HG02623 (cell line): Measurements from ENCODE around the gene ZNF365.
"Not testable (repeated sequence)": the region's sequence is repeated elsewhere in the genome, so short reads cannot be mapped to it uniquely, and the experiment has no call there.

Experiments used
- ATAC-seq: cut with Tn5 transposase; IDR thresholded peaks from one replicate; pipeline ENCODE4 v1.9.1; 2021; ENCODE audit warnings: moderate library complexity; ENCODE audit not compliant: unreplicated experiment

ZNF365 gene

GRCh38 chr10:62377026-62377415, 2.9 kb downstream of the ZNF365 start:
- no peak for ATAC-seq

DNA sequence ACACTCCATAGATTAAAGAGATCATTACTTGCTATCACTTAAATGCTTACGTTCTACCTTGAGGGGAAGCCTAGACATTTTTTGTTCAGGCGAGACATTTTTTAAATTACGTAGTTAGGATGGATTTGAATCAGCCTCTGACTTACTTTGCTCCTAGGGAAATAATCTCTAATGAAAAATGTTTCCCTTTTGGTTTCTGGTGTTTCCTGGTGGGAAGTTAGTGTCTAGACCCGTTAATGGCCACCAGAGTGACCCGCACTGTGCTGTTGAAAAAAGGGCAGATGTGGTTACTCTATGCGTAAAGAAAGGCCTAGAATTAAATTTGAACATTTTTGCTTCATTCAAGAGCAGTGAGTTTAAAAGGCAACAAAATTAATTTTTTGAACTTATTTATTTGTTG, 3.8 kb downstream of the ZNF365 start:
- ATAC-seq: no peak

GRCh38 chr10:62378877-62379276, 4.7 kb downstream of the ZNF365 start:
- ATAC-seq: not testable (repeated sequence)

GRCh38 chr10:62379394-62379793, 5.2 kb downstream of the ZNF365 start:
- ATAC-seq: no peak

DNA sequence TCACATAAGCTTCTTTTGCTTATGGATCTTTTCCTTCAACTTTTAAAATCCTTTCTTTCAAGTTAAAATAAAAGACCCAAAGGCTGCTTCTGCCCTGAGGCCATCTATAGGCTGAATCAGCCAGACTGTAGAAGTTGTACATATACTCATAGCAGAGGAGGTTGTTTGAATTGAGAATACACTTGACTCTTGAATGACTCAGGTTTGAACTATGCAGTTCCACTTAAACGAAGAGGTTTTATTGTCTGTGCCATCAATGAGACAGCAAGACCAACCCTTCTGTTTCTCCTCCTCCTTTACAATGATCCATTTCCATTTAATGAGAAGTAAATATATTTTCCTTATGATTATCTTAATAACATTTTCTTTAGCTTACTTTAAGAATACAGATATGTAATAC, 5.8 kb downstream of the ZNF365 start:
- ATAC-seq: no peak

DNA sequence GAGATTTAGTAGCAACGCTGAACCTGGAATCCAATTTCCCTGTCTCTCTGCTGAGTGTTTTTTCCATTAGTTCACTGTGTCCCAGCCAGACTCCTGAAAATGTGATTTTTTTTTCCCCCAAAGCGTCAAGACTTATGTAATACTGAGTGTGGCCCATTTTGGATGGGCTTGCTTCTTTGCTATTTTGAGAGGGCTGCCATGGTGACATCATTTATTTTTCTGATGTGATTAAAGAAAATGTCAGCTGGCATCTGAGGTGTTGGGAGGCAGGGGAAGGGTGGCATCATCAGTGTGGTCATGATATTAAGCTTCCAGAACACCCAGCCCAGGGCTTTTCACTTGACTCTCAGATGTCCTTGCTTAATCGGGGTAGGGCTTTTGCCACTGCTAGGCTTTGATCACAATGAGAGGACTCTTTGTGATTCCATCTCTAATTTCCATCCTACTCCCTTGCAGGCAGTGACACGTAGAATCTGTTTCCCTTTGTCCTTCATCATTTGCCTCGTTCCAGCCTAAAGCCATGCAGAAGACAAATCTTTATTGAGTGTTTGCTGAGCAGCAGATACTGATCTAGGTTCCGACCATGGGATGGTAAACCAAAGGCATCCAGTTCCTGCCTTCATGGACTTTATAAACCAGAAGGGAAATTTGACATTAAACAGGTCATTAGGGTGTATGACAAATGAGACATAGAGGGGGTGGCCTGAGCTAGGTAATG, 7.4 kb downstream of the ZNF365 start:
- no peak for ATAC-seq

- ATAC-seq: no peak
These were observed 8.7 kb downstream of the ZNF365 start for GRCh38 chr10:62382831-62383230.

- ATAC-seq: no peak
These were observed 9.9 kb downstream of the ZNF365 start for GRCh38 chr10:62384057-62384446.

- no peak for ATAC-seq
These were observed 10.4 kb downstream of the ZNF365 start for GRCh38 chr10:62384447-62385081.

DNA sequence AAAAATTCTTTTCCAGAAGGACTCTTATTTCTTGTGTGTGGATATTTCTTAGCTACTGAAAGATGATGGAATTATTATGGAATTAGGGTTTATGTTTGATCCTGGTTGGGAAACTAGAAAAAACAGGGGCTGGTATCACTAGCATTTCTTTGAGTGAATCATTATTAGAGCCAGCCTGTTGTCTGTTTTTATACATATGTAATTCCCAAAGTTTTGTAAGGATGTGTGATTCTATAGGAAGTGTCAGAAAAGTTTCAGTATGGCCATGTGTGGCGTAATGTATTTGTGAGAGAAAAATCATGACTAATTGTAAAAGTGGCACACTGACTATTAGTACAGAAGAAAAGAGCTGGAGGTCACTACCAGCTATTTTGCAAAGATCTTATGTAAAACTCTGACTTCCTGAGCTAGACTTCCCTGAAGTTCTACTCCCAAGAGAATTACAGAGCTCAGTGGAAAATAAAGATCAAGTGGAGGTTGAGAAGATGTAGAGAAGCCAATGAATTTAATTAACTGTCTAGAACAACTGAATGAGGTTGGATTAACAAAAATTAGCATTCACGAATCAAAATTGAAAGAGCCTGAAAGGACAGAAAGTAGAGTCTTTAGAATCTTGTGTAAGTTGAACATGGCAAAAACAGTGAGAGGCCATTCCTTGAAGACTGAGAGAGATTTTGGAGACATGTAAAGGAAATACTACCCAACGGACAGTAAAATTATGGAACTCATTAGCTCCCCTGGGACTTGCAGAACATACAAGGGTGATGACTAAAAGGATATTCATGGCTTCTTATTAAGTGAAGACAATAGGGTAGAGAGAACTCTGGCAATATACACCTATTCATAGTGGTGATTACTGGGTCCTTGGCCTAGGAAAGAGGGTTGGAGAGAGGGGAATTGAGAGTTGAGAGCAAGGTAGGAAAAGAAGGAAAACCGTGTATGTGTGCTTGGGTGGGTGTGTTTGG, 12.5 kb downstream of the ZNF365 start:
- ATAC-seq: no peak

GRCh38 chr10:62388328-62388727, 14.2 kb downstream of the ZNF365 start:
- no peak for ATAC-seq

GRCh38 chr10:62390497-62391176, 16.5 kb downstream of the ZNF365 start:
- ATAC-seq: no peak

GRCh38 chr10:62393237-62393636, 19.1 kb downstream of the ZNF365 start:
- no peak for ATAC-seq

DNA sequence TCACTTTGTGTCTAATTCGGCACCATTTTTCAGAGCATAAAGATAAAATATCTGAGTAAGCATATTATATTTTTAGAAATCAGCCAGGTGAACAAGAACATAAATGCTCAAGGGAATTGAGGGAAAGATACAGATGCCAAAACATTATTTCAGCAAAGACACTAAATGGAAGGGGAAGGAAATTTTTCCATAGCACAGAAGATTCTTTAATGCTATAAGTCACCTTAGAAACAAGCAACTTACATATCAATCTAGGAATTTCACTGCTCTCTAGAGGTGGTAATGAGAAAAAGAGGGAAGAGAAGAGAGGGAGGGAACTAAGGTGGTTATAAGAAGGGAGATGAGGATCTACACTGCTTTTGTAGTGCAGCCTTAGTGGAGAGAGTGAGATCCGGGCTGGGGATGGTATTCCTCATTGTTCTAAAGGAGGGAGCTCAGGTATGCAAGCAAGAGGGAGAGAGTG, 20.4 kb downstream of the ZNF365 start:
- ATAC-seq: no peak

GRCh38 chr10:62395892-62396291, 21.7 kb downstream of the ZNF365 start:
- ATAC-seq: no peak

GRCh38 chr10:62396864-62397263, 22.7 kb downstream of the ZNF365 start:
- no peak for ATAC-seq

DNA sequence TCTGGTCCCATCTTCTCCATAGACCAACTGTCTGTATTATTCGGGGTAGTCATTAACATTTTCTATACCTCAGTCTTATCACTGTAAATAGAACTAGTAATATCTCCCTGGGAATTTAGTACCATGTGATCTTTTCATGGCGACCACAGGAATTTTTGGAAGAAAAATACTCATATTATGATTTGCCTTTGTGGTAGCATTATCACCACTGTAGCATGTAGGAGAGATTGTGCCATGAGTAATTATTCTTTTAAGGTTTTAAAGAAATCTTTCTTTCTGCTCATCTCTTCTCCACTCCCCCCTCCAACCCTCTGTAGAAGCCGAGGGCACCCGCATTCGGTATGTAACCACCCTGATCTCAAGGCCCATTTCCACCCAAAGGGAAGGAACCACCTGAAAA, 25.0 kb downstream of the ZNF365 start:
- no peak for ATAC-seq

GRCh38 chr10:62402508-62402907, 28.3 kb downstream of the ZNF365 start:
- no peak for ATAC-seq

DNA sequence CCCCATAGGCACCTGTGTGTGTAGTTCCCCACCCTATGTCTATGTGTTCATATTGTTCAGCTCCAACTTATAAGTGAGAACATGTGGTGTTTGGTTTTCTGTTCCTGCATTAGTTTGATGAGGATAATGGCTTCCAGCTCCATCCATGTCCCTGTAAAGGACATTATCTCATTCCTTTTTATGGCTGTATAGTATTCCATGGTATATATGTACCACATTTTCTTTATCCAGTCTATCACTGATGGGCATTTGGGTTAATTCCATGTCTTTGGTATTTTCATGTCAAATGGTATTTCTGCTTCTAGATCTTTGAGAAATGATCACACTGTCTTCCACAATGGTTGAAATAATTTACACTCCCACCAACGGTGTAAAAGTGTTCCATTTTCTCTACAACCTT, 36.4 kb downstream of the ZNF365 start:
- ATAC-seq: not testable (repeated sequence)

- ATAC-seq: not testable (repeated sequence)
These were observed 36.8 kb downstream of the ZNF365 start for GRCh38 chr10:62410934-62411333.

- no peak for ATAC-seq
These were observed 38.9 kb downstream of the ZNF365 start for GRCh38 chr10:62413048-62413447.
